ENCODE measurements around the gene CASP10. TPM values are rescaled to one million over a fixed set of nuclear protein-coding genes. Genes with fewer than 3 reads are reported as not detected.

CASP10 gene
- total and polyA plus RNA-seq, 2 of the 13 experiments (the other 11 are each of a cell fraction or from before 2014, with no cell fraction given) = 22.2 to 23.8 TPM

DNA sequence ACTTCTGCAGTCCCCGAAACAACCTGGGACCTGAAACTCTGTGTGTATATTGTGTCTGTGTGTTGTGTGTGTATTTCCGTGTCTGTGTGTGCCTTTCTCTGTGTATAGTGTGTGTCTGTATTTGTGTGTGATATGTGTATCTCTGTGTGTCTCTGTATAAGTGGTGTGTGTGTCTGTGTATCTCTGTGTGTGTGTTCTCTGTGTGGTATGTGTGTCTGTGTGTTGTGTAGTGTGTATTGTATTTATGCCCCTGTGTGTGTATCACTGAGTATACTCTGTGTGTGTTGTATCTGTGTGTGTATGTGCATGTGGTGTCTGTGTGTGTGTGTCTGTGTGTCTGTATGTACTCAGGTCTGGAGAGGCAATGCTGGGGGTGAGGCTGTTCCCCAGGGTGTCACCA, 89.0 kb downstream of the CASP10 start (continued):
- TF ChIP-seq, protein P1, sequence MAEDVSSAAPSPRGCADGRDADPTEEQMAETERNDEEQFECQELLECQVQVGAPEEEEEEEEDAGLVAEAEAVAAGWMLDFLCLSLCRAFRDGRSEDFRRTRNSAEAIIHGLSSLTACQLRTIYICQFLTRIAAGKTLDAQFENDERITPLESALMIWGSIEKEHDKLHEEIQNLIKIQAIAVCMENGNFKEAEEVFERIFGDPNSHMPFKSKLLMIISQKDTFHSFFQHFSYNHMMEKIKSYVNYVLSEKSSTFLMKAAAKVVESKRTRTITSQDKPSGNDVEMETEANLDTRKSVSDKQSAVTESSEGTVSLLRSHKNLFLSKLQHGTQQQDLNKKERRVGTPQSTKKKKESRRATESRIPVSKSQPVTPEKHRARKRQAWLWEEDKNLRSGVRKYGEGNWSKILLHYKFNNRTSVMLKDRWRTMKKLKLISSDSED (CRISPR knock-in tag; IDR thresholded peaks at IDR 0.05) = no peak
- TF ChIP-seq NCOR1 (IDR thresholded peaks at IDR 0.05; ENCODE audit: borderline replicate concordance, low read length) = no peak
- no peak for TF ChIP-seq ZNF558 (CRISPR knock-in tag; IDR thresholded peaks at IDR 0.05; ENCODE audit: borderline replicate concordance)
- no peak for TF ChIP-seq HDAC2 (CRISPR knock-in tag; IDR thresholded peaks at IDR 0.05)
- TF ChIP-seq IKZF1 (IDR thresholded peaks at IDR 0.05) = 0 out of 2 replicates have a peak, but pooled peaks have one; percentile 24
- TF ChIP-seq, protein P2, sequence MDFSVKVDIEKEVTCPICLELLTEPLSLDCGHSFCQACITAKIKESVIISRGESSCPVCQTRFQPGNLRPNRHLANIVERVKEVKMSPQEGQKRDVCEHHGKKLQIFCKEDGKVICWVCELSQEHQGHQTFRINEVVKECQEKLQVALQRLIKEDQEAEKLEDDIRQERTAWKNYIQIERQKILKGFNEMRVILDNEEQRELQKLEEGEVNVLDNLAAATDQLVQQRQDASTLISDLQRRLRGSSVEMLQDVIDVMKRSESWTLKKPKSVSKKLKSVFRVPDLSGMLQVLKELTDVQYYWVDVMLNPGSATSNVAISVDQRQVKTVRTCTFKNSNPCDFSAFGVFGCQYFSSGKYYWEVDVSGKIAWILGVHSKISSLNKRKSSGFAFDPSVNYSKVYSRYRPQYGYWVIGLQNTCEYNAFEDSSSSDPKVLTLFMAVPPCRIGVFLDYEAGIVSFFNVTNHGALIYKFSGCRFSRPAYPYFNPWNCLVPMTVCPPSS (IDR thresholded peaks at IDR 0.05) = peak; percentile 83; the same call in 1 of the 2 replicates
- TF ChIP-seq, protein P3, sequence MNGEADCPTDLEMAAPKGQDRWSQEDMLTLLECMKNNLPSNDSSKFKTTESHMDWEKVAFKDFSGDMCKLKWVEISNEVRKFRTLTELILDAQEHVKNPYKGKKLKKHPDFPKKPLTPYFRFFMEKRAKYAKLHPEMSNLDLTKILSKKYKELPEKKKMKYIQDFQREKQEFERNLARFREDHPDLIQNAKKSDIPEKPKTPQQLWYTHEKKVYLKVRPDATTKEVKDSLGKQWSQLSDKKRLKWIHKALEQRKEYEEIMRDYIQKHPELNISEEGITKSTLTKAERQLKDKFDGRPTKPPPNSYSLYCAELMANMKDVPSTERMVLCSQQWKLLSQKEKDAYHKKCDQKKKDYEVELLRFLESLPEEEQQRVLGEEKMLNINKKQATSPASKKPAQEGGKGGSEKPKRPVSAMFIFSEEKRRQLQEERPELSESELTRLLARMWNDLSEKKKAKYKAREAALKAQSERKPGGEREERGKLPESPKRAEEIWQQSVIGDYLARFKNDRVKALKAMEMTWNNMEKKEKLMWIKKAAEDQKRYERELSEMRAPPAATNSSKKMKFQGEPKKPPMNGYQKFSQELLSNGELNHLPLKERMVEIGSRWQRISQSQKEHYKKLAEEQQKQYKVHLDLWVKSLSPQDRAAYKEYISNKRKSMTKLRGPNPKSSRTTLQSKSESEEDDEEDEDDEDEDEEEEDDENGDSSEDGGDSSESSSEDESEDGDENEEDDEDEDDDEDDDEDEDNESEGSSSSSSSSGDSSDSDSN (CRISPR knock-in tag; IDR thresholded peaks at IDR 0.05) = no peak
- no peak for TF ChIP-seq HNRNPK (IDR thresholded peaks at IDR 0.05; ENCODE audit: low read depth, low read length, poor library complexity, severe bottlenecking)
- TF ChIP-seq, protein P4, sequence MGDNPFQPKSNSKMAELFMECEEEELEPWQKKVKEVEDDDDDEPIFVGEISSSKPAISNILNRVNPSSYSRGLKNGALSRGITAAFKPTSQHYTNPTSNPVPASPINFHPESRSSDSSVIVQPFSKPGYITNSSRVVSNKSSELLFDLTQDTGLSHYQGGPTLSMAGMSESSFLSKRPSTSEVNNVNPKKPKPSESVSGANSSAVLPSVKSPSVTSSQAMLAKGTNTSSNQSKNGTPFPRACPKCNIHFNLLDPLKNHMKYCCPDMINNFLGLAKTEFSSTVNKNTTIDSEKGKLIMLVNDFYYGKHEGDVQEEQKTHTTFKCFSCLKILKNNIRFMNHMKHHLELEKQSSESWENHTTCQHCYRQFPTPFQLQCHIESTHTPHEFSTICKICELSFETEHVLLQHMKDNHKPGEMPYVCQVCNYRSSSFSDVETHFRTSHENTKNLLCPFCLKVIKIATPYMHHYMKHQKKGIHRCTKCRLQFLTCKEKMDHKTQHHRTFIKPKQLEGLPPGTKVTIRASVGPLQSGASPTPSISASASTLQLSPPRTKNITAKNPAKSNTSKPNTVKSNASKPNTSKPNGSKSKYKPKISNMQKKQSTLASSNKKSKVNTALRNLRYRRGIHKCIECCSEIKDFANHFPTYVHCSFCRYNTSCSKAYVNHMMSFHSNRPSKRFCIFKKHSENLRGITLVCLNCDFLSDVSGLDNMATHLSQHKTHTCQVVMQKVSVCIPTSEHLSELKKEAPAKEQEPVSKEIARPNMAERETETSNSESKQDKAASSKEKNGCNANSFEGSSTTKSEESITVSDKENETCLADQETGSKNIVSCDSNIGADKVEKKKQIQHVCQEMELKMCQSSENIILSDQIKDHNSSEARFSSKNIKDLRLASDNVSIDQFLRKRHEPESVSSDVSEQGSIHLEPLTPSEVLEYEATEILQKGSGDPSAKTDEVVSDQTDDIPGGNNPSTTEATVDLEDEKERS (CRISPR knock-in tag; IDR thresholded peaks at IDR 0.05) = no peak
- TF ChIP-seq, protein P5, sequence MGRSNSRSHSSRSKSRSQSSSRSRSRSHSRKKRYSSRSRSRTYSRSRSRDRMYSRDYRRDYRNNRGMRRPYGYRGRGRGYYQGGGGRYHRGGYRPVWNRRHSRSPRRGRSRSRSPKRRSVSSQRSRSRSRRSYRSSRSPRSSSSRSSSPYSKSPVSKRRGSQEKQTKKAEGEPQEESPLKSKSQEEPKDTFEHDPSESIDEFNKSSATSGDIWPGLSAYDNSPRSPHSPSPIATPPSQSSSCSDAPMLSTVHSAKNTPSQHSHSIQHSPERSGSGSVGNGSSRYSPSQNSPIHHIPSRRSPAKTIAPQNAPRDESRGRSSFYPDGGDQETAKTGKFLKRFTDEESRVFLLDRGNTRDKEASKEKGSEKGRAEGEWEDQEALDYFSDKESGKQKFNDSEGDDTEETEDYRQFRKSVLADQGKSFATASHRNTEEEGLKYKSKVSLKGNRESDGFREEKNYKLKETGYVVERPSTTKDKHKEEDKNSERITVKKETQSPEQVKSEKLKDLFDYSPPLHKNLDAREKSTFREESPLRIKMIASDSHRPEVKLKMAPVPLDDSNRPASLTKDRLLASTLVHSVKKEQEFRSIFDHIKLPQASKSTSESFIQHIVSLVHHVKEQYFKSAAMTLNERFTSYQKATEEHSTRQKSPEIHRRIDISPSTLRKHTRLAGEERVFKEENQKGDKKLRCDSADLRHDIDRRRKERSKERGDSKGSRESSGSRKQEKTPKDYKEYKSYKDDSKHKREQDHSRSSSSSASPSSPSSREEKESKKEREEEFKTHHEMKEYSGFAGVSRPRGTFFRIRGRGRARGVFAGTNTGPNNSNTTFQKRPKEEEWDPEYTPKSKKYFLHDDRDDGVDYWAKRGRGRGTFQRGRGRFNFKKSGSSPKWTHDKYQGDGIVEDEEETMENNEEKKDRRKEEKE (IDR thresholded peaks at IDR 0.05) = no peak
- TF ChIP-seq, protein P6, sequence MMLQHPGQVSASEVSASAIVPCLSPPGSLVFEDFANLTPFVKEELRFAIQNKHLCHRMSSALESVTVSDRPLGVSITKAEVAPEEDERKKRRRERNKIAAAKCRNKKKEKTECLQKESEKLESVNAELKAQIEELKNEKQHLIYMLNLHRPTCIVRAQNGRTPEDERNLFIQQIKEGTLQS (CRISPR knock-in tag; IDR thresholded peaks at IDR 0.05) = no peak
- no peak for TF ChIP-seq ZNF572 (CRISPR knock-in tag; IDR thresholded peaks at IDR 0.05)
- no peak for TF ChIP-seq BCL6 (CRISPR knock-in tag; IDR thresholded peaks at IDR 0.05)
- TF ChIP-seq ZNF282 (IDR thresholded peaks at IDR 0.05; ENCODE audit: partially characterized antibody) = peak; percentile 70
- TF ChIP-seq ZNF333 (CRISPR knock-in tag; IDR thresholded peaks at IDR 0.05; ENCODE audit: borderline replicate concordance) = no peak
- TF ChIP-seq NONO (IDR thresholded peaks at IDR 0.05) = peak; percentile 74; the same call in 1 of the 2 replicates
- no peak for TF ChIP-seq NONO (CRISPR knock-in tag; conservative IDR thresholded peaks at IDR 0.05)

Data from HepG2 (cell line).